SU-DHL-6 (cell line): ENCODE measurements around the gene PPARD.
"Not testable (repeated sequence)": the region's sequence is repeated elsewhere in the genome, so short reads cannot be mapped to it uniquely, and the experiment has no call there.

Source experiments
- H2AFZ ChIP-seq: fragments of 200-600 bp; sonication (generic); 2 replicates; pipeline ENCODE4 v1.6.1; 2014; ENCODE audit warnings: low read depth, mild to moderate bottlenecking, moderate library complexity, mixed read lengths, antibody characterized with exemption, low read length; ENCODE audit not compliant: severe bottlenecking
- H3F3A ChIP-seq: fragments of 200-600 bp; shearing (Covaris generic); 2 replicates; pipeline ENCODE4 v1.6.0; 2016; ENCODE audit warnings: antibody characterized with exemption, mild to moderate bottlenecking; ENCODE audit not compliant: insufficient read depth
- H3K27ac ChIP-seq: fragments of 200-600 bp; sonication (generic); 2 replicates; pipeline ENCODE4 v1.5.1; 2016; ENCODE audit warnings: low read depth, mild to moderate bottlenecking, low read length, moderate library complexity, mixed read lengths
- H3K27me3 ChIP-seq: fragments of 200-600 bp; sonication (generic), shearing (Covaris generic); 2 replicates; pipeline ENCODE4 v1.6.0; 2014; ENCODE audit warnings: mild to moderate bottlenecking, low read length
- H3K36me3 ChIP-seq: fragments of 200-600 bp; sonication (generic); 2 replicates; pipeline ENCODE4 v1.6.1; 2014; ENCODE audit warnings: mild to moderate bottlenecking, low read length, mixed read lengths
- H3K4me2 ChIP-seq: fragments of 300-600, 200-600 bp; shearing (Covaris generic), sonication (generic); 2 replicates; pipeline ENCODE4 v1.6.0; 2014; ENCODE audit warnings: low read length, low read depth, mild to moderate bottlenecking; ENCODE audit not compliant: poor library complexity, severe bottlenecking
- H3K4me3 ChIP-seq: fragments of 200-600 bp; sonication (generic); 2 replicates; pipeline ENCODE4 v1.5.1; 2014; ENCODE audit warnings: antibody characterized with exemption, low read length, mild to moderate bottlenecking, mixed read lengths; ENCODE audit not compliant: insufficient read depth, poor library complexity, severe bottlenecking
- H3K79me2 ChIP-seq: fragments of 200-600 bp; sonication (generic); 2 replicates; pipeline ENCODE4 v1.6.1; 2014; ENCODE audit warnings: mild to moderate bottlenecking, low read length, moderate library complexity; ENCODE audit not compliant: insufficient read depth
- H3K9ac ChIP-seq: fragments of 200-600 bp; sonication (generic); 2 replicates; pipeline ENCODE4 v1.7.0; 2014; ENCODE audit warnings: mild to moderate bottlenecking, low read length
- H3K9me2 ChIP-seq: fragments of 200-600 bp; sonication (generic); replicated peaks from 2 replicates; pipeline ENCODE4 v1.6.1; 2014; ENCODE audit warnings: low read length; ENCODE audit not compliant: insufficient read depth
- H3K9me3 ChIP-seq: fragments of 200-600 bp; sonication (generic); 2 replicates; pipeline ENCODE4 v1.6.1; 2014; ENCODE audit warnings: low read length, mixed read lengths; ENCODE audit not compliant: insufficient read depth
- H4K20me1 ChIP-seq: fragments of 200-600 bp; sonication (generic); 2 replicates; pipeline ENCODE4 v1.6.1; 2014; ENCODE audit warnings: low read depth, mild to moderate bottlenecking, antibody characterized with exemption, low read length, moderate library complexity, mixed read lengths
- CTCF ChIP-seq: fragments of 200-600 bp; sonication (generic); IDR thresholded peaks from one replicate; pipeline ENCODE4 v1.5.1; 2017; ENCODE audit warnings: antibody characterized with exemption, mild to moderate bottlenecking, low read length, moderate library complexity; ENCODE audit not compliant: insufficient read depth, poor library complexity, severe bottlenecking
- EZH2phosphoT487 ChIP-seq: fragments of 200-600 bp; sonication (generic), shearing (Covaris generic); conservative IDR thresholded peaks from 2 replicates; pipeline ENCODE4 v1.6.1; 2018; ENCODE audit warnings: mild to moderate bottlenecking, antibody characterized with exemption, low read length, moderate library complexity, mixed read lengths

Gene PPARD

GRCh38 chr6:35388772-35389352 lies 46.5 kb downstream of the PPARD start:
- no peak for TF ChIP-seq CTCF
- no peak for TF ChIP-seq EZH2phosphoT487
- Histone ChIP-seq H3K27ac (no peak overlapping the region), H3K4me3 (no peak overlapping the region)

GRCh38 chr6:35389386-35389785 lies 47.0 kb downstream of the PPARD start:
- H2AFZ ChIP-seq, H3K9me3 ChIP-seq, H3K4me2 ChIP-seq, H3K27ac ChIP-seq, H3F3A ChIP-seq, H3K79me2 ChIP-seq, H3K9me2 ChIP-seq, H3K4me3 ChIP-seq, H4K20me1 ChIP-seq, H3K36me3 ChIP-seq, H3K9ac ChIP-seq, H3K27me3 ChIP-seq: not testable (repeated sequence)

More at GRCh38 chr6:35388772-35389352, 46.5 kb downstream of the PPARD start:
- no peaks in the 10 kb centered on the region for H3K9me2 ChIP-seq
- H3K36me3 ChIP-seq: no peaks in the 10 kb centered on the region
- no peaks in the 10 kb centered on the region for H3K79me2 ChIP-seq
- no peaks in the 10 kb centered on the region for H3K27me3 ChIP-seq
- H2AFZ ChIP-seq: no peak overlapping the region
- H4K20me1 ChIP-seq: no peaks in the 10 kb centered on the region
- H3F3A ChIP-seq: no peaks in the 10 kb centered on the region
- no peak overlapping the region for H3K4me2 ChIP-seq
- H3K9ac ChIP-seq: no peak overlapping the region
- H3K9me3 ChIP-seq: no peaks in the 10 kb centered on the region

GRCh38 chr6:35391240-35391968 lies 49.0 kb downstream of the PPARD start:
- Histone ChIP-seq H3F3A (no peaks in the 10 kb centered on the region), H3K4me2 (no peak overlapping the region), H3K27me3 (no peaks in the 10 kb centered on the region), H4K20me1 (no peaks in the 10 kb centered on the region), H3K9me2 (no peaks in the 10 kb centered on the region), H3K9ac (no peak overlapping the region), H3K79me2 (no peaks in the 10 kb centered on the region), H2AFZ (no peak overlapping the region), H3K36me3 (no peaks in the 10 kb centered on the region), H3K4me3 (no peak overlapping the region), H3K9me3 (no peaks in the 10 kb centered on the region), H3K27ac (no peak overlapping the region)
- TF ChIP-seq EZH2phosphoT487 (no peak), CTCF (no peak)

- Histone ChIP-seq H3K4me2 (no peak overlapping the region), H3K36me3 (no peaks in the 10 kb centered on the region), H3K27me3 (no peaks in the 10 kb centered on the region), H3K27ac (no peak overlapping the region), H3K9me2 (no peaks in the 10 kb centered on the region), H3K4me3 (no peak overlapping the region), H3K79me2 (no peaks in the 10 kb centered on the region), H2AFZ (no peak overlapping the region), H4K20me1 (no peaks in the 10 kb centered on the region), H3F3A (no peaks in the 10 kb centered on the region), H3K9ac (no peak overlapping the region), H3K9me3 (no peaks in the 10 kb centered on the region)
- TF ChIP-seq EZH2phosphoT487: no peak
These were observed 49.8 kb downstream of the PPARD start for GRCh38 chr6:35392111-35392702.
